H9 (cell line): ENCODE results near the gene SYNE2. TPM values are rescaled to one million over a fixed set of nuclear protein-coding genes. Genes with fewer than 3 reads are reported as not detected.
A peak's percentile ranks its signal among the peaks of the same experiment; 100 is the strongest.

Experiments used
- DNase-seq: peaks from one replicate; pipeline ENCODE4 v3.0.0-alpha.2; 2017
- H2AFZ ChIP-seq: one replicate; pipeline ENCODE4 v1.6.1; 2013; ENCODE audit warnings: mild to moderate bottlenecking, low read length, control low read depth, moderate library complexity
- H2AK5ac ChIP-seq: 2 replicates; pipeline ENCODE4 v1.6.1; 2013; ENCODE audit warnings: low read length, control low read depth, mixed read lengths; ENCODE audit not compliant: insufficient read length
- H2BK120ac ChIP-seq: one replicate; pipeline ENCODE4 v1.6.1; 2013; ENCODE audit warnings: low read depth, mild to moderate bottlenecking, low read length, control low read depth, inconsistent platforms; ENCODE audit not compliant: poor library complexity, severe bottlenecking
- H2BK12ac ChIP-seq: 2 replicates; pipeline ENCODE4 v1.6.1; 2013; ENCODE audit warnings: low read length, control low read depth, mixed read lengths, low read depth; ENCODE audit not compliant: insufficient read length
- H2BK15ac ChIP-seq: 2 replicates; pipeline ENCODE4 v1.6.1; 2013; ENCODE audit warnings: low read depth, low read length, control low read depth
- H2BK20ac ChIP-seq: one replicate; pipeline ENCODE4 v1.6.1; 2013; ENCODE audit warnings: low read depth, mild to moderate bottlenecking, low read length, control low read depth, inconsistent platforms; ENCODE audit not compliant: poor library complexity, severe bottlenecking
- H2BK5ac ChIP-seq: 2 replicates; pipeline ENCODE4 v1.6.1; 2013; ENCODE audit warnings: low read length, control low read depth, mixed read lengths; ENCODE audit not compliant: insufficient read length
- H3K14ac ChIP-seq: 2 replicates; pipeline ENCODE4 v1.6.1; 2013; ENCODE audit warnings: low read length, control low read depth; ENCODE audit not compliant: insufficient read depth
- H3K18ac ChIP-seq: 2 replicates; pipeline ENCODE4 v1.6.1; 2013; ENCODE audit warnings: low read depth, mild to moderate bottlenecking, mixed read lengths, low read length, control low read depth; ENCODE audit not compliant: insufficient read length
- H3K23ac ChIP-seq: 2 replicates; pipeline ENCODE4 v1.6.1; 2013; ENCODE audit warnings: low read length, control low read depth, mixed read lengths, low read depth; ENCODE audit not compliant: insufficient read length
- H3K23me2 ChIP-seq: 2 replicates; pipeline ENCODE4 v1.6.1; 2013; ENCODE audit warnings: low read depth, mild to moderate bottlenecking, mixed read lengths, low read length, control low read depth; ENCODE audit not compliant: insufficient read length, poor library complexity, severe bottlenecking
- H3K27ac ChIP-seq: 2 replicates; pipeline ENCODE4 v1.5.1; 2013; ENCODE audit warnings: low read length, control low read depth, mixed read lengths, low read depth; ENCODE audit not compliant: insufficient read length
- H3K27me3 ChIP-seq: 2 replicates; pipeline ENCODE4 v1.6.1; 2013; ENCODE audit warnings: low read length, control low read depth, inconsistent platforms; ENCODE audit not compliant: insufficient read depth
- H3K4ac ChIP-seq: 2 replicates; pipeline ENCODE4 v1.6.1; 2013; ENCODE audit warnings: low read depth, mild to moderate bottlenecking, control low read depth, inconsistent platforms, low read length, moderate library complexity
- H3K4me1 ChIP-seq: 2 replicates; pipeline ENCODE4 v1.6.1; 2013; ENCODE audit warnings: low read length, control low read depth, inconsistent platforms; ENCODE audit not compliant: insufficient read depth
- H3K4me2 ChIP-seq: 2 replicates; pipeline ENCODE4 v1.6.1; 2013; ENCODE audit warnings: low read length, control low read depth, mixed read lengths; ENCODE audit not compliant: insufficient read length, insufficient read depth
- H3K56ac ChIP-seq: 2 replicates; pipeline ENCODE4 v1.6.1; 2013; ENCODE audit warnings: low read depth, mild to moderate bottlenecking, mixed read lengths, low read length, control low read depth; ENCODE audit not compliant: insufficient read length
- H3K79me1 ChIP-seq: 2 replicates; pipeline ENCODE4 v1.6.1; 2013; ENCODE audit warnings: low read depth, mild to moderate bottlenecking, moderate library complexity, low read length, control low read depth, inconsistent platforms; ENCODE audit not compliant: insufficient read depth, poor library complexity, severe bottlenecking
- H3K79me2 ChIP-seq: 2 replicates; pipeline ENCODE4 v1.6.1; 2013; ENCODE audit warnings: low read length, control low read depth, inconsistent platforms; ENCODE audit not compliant: insufficient read depth
- H3K9ac ChIP-seq: 2 replicates; pipeline ENCODE4 v1.6.1; 2013; ENCODE audit warnings: low read length, control low read depth, mixed read lengths; ENCODE audit not compliant: insufficient read length; ENCODE audit errors: extremely low read depth
- H3K9me3 ChIP-seq: one replicate; pipeline ENCODE4 v1.6.1; 2013; ENCODE audit warnings: low read depth, low read length, inconsistent platforms; ENCODE audit not compliant: control insufficient read depth
- H3T11ph ChIP-seq: one replicate; pipeline ENCODE4 v1.6.1; 2013; ENCODE audit warnings: mild to moderate bottlenecking, low read length, control low read depth, inconsistent platforms
- H4K20me1 ChIP-seq: one replicate; pipeline ENCODE4 v1.6.1; 2013; ENCODE audit not compliant: control insufficient read depth, insufficient read length, insufficient read depth
- H4K5ac ChIP-seq: 2 replicates; pipeline ENCODE4 v1.6.1; 2013; ENCODE audit warnings: low read depth, mild to moderate bottlenecking, mixed read lengths, low read length, control low read depth; ENCODE audit not compliant: insufficient read length
- H4K8ac ChIP-seq: replicated peaks from 2 replicates; pipeline ENCODE4 v1.6.1; 2013; ENCODE audit warnings: low read length, control low read depth, mixed read lengths, low read depth; ENCODE audit not compliant: insufficient read length
- H4K91ac ChIP-seq: 2 replicates; pipeline ENCODE4 v1.6.1; 2013; ENCODE audit warnings: low read depth, mild to moderate bottlenecking, moderate library complexity, mixed read lengths, low read length, control low read depth; ENCODE audit not compliant: insufficient read length
- H3K27ac Mint-ChIP-seq, 3 experiments: 2 replicates in 2 of 3; 3 replicates in 1 of 3; pipeline ENCODE4 v1.8.0; 2020 to 2021; ENCODE audit warnings: mixed read lengths in 3 of 3, mild to moderate bottlenecking in 1 of 3, moderate library complexity in 1 of 3
- H3K27me3 Mint-ChIP-seq: 2 replicates; pipeline ENCODE4 v1.8.0; 2021; ENCODE audit warnings: low read depth, mild to moderate bottlenecking, moderate library complexity, mixed read lengths
- H3K36me3 Mint-ChIP-seq, 3 experiments: 2 replicates in 2 of 3; 3 replicates in 1 of 3; pipeline ENCODE4 v1.8.0; 2020 to 2021; ENCODE audit warnings: low read depth in 3 of 3, mixed read lengths in 3 of 3; ENCODE audit not compliant: insufficient read depth in 1 of 3
- H3K4me1 Mint-ChIP-seq, 2 experiments: 2 replicates each; pipeline ENCODE4 v1.8.0; 2020; ENCODE audit warnings: mixed read lengths in 2 of 2
- H3K4me3 Mint-ChIP-seq, 2 experiments: 2 replicates in 1 of 2; 3 replicates in 1 of 2; pipeline ENCODE4 v1.8.0; 2020 to 2021; ENCODE audit warnings: mild to moderate bottlenecking in 2 of 2, mixed read lengths in 2 of 2, moderate library complexity in 1 of 2
- H3K9me3 Mint-ChIP-seq, 2 experiments: 2 replicates in 1 of 2; 3 replicates in 1 of 2; pipeline ENCODE4 v1.8.0; 2020; ENCODE audit warnings: mild to moderate bottlenecking in 2 of 2, mixed read lengths in 2 of 2, moderate library complexity in 1 of 2
- WGBS: extraction: QIAGEN DNeasy Blood & Tissue Kit; methylation state at CpG from one replicate; pipeline ENCODE4 v1.1.7; 2013; ENCODE audit warnings: missing lambda C conversion rate, low lambda C conversion rate, mixed read lengths; ENCODE audit not compliant: insufficient read length; ENCODE audit errors: extremely low coverage; 5-methylcytosine and 5-hydroxymethylcytosine counted together
- total RNA-seq: library from RNA; stranded (reverse); gene quantifications from 2 replicates; pipeline ENCODE4 v1.2.1, GENCODE V29; 2021
- TF ChIP-seq, protein P1 (sequence below): fragments of 200-600 bp; sonication (generic); conservative IDR thresholded peaks from 3 replicates; pipeline ENCODE4 v1.8.0; 2021; ENCODE audit warnings: antibody characterized with exemption, mild to moderate bottlenecking

Gene SYNE2
- total RNA-seq, 1 experiment from 2014 or later: 43.3 TPM

DNA sequence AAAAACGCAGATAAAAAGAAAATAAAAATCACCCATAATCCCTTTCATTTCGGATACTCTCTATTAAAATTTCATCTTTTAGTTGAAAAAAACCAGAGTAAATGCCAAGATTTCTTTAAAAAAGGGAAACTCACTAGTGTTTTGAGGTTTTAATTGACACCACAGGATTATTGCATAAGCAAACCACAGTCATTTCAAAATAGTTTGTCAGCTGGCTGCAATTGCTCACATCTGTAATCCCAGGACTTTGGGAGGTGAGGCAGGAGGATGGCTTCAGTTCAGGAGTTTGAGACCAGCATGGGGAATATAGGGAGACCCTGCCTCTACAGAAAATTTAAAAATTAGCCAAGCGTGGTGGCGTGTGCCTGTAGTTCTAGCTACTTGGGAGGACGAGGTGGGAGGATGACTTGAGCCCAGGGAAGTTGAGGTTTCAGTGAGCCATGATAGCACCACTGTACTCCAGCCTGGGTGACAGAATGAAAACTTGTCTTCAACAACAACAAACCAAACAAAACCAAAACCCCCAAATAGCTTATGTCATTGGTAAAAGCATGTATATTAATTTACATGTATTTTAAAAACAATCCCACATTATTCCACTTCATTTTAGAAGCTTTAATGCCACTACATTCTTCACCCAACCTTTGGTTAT, 48.8 kb downstream of the SYNE2 start:
- Histone ChIP-seq H2BK20ac (no peak overlapping the region), H4K5ac (no peak overlapping the region), H4K91ac (no peak overlapping the region), H2BK15ac (no peak overlapping the region), H4K8ac (no peak overlapping the region), H3K79me2 (no peaks in the 10 kb centered on the region; the same call in 1 of the 2 replicates), H2AFZ (no peak overlapping the region), H3K4me1 (no peaks in the 10 kb centered on the region), H2BK5ac (no peak overlapping the region), H3K23ac (no peak overlapping the region), H3K23me2 (no peaks in the 10 kb centered on the region), H3K27me3 (no peaks in the 10 kb centered on the region), H3K9me3 (no peaks in the 10 kb centered on the region), H2BK12ac (no peak overlapping the region), H3T11ph (no peak overlapping the region), H4K20me1 (no peaks in the 10 kb centered on the region), H3K56ac (no peak overlapping the region), H3K27ac (no peak overlapping the region), H3K4me2 (no peak overlapping the region), H3K14ac (no peak overlapping the region), H3K4ac (no peak overlapping the region), H3K18ac (no peak overlapping the region), H3K9ac (no peak overlapping the region), H2AK5ac (no peak overlapping the region), H3K79me1 (no peaks in the 10 kb centered on the region), H2BK120ac (no peak overlapping the region)
- Mint-ChIP-seq H3K27me3 (no peaks in the 10 kb centered on the region), H3K9me3 (peaks cover 0 to 7% of the 10 kb centered on the region in 2 experiments; a peak in 2 of 5 replicates), H3K27ac (peak overlapping the region in 1 of 3 experiments; percentile 23; a peak in 1 of 7 replicates), H3K36me3 (peaks cover 0 to 14% (median 9%) of the 10 kb centered on the region in 3 experiments), H3K4me1 (peaks cover 12 to 16% of the 10 kb centered on the region in 2 experiments; a peak in 3 of 4 replicates), H3K4me3 (no peak overlapping the region)
- DNase-seq: no peak
- WGBS: 100% methylated on average over 2 of the region's 5 CpGs
- TF ChIP-seq, protein P1, sequence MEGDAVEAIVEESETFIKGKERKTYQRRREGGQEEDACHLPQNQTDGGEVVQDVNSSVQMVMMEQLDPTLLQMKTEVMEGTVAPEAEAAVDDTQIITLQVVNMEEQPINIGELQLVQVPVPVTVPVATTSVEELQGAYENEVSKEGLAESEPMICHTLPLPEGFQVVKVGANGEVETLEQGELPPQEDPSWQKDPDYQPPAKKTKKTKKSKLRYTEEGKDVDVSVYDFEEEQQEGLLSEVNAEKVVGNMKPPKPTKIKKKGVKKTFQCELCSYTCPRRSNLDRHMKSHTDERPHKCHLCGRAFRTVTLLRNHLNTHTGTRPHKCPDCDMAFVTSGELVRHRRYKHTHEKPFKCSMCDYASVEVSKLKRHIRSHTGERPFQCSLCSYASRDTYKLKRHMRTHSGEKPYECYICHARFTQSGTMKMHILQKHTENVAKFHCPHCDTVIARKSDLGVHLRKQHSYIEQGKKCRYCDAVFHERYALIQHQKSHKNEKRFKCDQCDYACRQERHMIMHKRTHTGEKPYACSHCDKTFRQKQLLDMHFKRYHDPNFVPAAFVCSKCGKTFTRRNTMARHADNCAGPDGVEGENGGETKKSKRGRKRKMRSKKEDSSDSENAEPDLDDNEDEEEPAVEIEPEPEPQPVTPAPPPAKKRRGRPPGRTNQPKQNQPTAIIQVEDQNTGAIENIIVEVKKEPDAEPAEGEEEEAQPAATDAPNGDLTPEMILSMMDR: no peak
